ENCODE data around the gene CHAD. TPM values are rescaled to one million over a fixed set of nuclear protein-coding genes. Genes with fewer than 3 reads are reported as not detected.

Gene CHAD
- total RNA-seq, 1 donor from 2014 or later: 12.4 TPM

- ATAC-seq (no peak), DNase-seq (ENCODE audit: low spot score) (no peak)
These were observed 7.7 kb downstream of the CHAD start for GRCh38 chr17:50460831-50461526.

- ATAC-seq: no peak
- DNase-seq (ENCODE audit: low spot score): no peak
These were observed 8.9 kb downstream of the CHAD start for GRCh38 chr17:50459756-50460155.

- ATAC-seq: peak; percentile 74
- peak; percentile 87 for DNase-seq (ENCODE audit: low spot score)
These were observed 9.7 kb downstream of the CHAD start for GRCh38 chr17:50458701-50459676.

GRCh38 chr17:50458270-50458669 is 10.4 kb downstream of the CHAD start:
- DNase-seq (ENCODE audit: low spot score) (no peak), ATAC-seq (no peak)

DNA sequence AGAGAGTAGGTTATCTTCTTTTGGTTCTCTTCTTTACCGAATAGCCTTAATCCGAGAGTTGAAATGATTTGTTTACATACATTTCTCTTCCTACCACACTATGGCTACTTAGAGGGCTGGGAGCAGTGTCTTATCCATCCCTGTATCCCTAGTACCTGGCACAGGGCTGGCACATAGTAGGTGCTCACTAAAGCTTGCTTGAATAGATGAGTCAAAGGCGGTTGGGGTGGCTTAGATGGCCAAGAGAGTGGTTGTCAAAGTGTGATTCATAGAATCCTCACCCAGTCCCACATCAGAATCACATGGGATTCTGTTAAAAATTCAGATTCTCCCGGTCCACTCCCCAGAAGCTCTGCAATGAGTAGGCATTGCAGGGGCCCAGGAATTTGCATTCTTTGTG is 11.1 kb downstream of the CHAD start:
- no peak for DNase-seq (ENCODE audit: low spot score)

GRCh38 chr17:50453901-50454300 is 14.8 kb downstream of the CHAD start:
- DNase-seq (ENCODE audit: low spot score): no peak
- ATAC-seq: no peak

More for the DNA sequence above, 11.1 kb downstream of the CHAD start:
- ATAC-seq: no peak

- DNase-seq (ENCODE audit: low spot score): no peak
- ATAC-seq: no peak
These were observed 15.9 kb downstream of the CHAD start for GRCh38 chr17:50452630-50453300.

GRCh38 chr17:50451943-50452629 is 16.6 kb downstream of the CHAD start:
- no peak for DNase-seq (ENCODE audit: low spot score)
- no peak for ATAC-seq

- ATAC-seq: peak; percentile 48
- DNase-seq (ENCODE audit: low spot score): no peak
These were observed 20.0 kb downstream of the CHAD start for GRCh38 chr17:50448643-50449042.

GRCh38 chr17:50447870-50448595 is 20.6 kb downstream of the CHAD start:
- DNase-seq (ENCODE audit: low spot score): no peak
- ATAC-seq: peak; percentile 25

- no peak for DNase-seq (ENCODE audit: low spot score)
- ATAC-seq: no peak
These were observed 22.9 kb downstream of the CHAD start for GRCh38 chr17:50445730-50446325.

- DNase-seq (ENCODE audit: low spot score): no peak
- no peak for ATAC-seq
These were observed 23.6 kb downstream of the CHAD start for GRCh38 chr17:50444841-50445715.

DNA sequence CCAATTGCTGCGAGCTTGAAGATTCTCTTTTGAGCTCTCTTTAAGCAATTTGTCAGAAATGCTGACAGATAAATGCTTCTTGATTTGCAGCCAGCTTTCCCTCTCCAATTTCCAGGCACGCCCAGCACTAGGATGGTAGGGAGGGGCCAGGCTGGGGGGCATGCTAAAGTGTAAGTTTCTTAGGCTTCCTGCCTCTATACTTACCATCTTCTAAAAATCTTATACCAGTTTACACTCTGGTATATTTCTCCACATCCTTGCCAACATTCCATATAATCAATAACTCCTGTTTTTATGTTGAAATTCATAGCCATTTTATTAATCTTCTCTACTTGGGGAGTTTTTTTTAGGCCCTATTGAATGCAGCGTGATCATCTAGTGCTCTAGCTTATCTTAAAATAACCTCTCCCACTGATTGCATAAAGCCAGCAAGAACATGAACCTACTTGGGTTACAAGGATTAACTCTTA is 25.1 kb downstream of the CHAD start:
- no peak for ATAC-seq
- DNase-seq (ENCODE audit: low spot score): no peak

- DNase-seq (ENCODE audit: low spot score) (no peak), ATAC-seq (no peak)
These were observed 27.5 kb downstream of the CHAD start for GRCh38 chr17:50440838-50441829.

GRCh38 chr17:50440172-50440837 is 28.4 kb downstream of the CHAD start:
- DNase-seq (ENCODE audit: low spot score) (peak; percentile 93), ATAC-seq (peak; percentile 94)

DNA sequence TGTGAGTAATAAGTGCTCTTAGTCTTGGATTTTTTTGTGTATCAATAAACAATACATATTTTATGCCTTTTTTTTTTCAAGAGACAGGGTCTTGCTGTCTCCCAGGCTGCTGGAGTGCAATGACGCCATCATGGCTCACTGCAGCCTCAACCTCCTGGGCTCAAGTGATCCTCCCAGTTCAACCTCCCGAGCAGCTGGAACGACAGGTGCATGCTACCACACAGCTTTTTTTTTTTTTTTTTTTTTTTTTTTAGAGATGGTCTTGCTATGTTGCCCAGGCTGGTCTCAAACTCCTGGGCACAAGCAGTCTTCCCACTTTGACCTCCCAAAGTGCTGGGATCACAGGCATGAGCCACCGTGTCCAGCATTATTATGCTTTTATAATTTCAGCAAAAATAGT is 29.7 kb downstream of the CHAD start:
- no peak for ATAC-seq
- DNase-seq (ENCODE audit: low spot score): no peak

DNA sequence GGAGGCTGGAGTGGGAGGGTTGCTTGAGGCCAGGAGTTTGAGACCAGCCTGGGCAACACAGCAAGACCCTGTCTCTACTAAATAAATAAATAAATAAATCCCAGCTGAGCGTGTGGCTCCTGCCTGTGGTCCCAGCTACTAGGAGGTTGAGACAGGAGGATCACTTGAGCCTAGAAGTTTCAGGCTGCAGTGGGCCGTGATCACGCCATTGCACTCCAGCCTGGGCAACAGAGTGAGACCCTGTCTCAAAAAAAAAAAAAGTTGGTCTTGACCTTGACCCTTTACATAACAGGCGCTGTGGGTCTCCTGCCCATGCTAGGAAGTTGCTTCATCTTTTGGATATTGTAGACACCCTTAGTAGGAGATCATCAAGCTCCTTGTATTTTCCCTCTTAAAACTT is 31.3 kb downstream of the CHAD start:
- ATAC-seq: no peak
- DNase-seq (ENCODE audit: low spot score): no peak

All from left lobe of liver (tissue), 2 donors.